ENCODE measurements around the gene MLLT10.

MLLT10 gene

GRCh38 chr10:21655236-21655635 lies 121.2 kb downstream of the MLLT10 start:
- DNase-seq = no peak

- DNase-seq = no peak
These were observed 121.7 kb downstream of the MLLT10 start for GRCh38 chr10:21655687-21656086.

- DNase-seq = no peak
These were observed 127.1 kb downstream of the MLLT10 start for GRCh38 chr10:21661087-21661486.

- DNase-seq = no peak
These were observed 127.9 kb downstream of the MLLT10 start for GRCh38 chr10:21661935-21662334.

GRCh38 chr10:21662635-21663034 lies 128.6 kb downstream of the MLLT10 start:
- DNase-seq = no peak

GRCh38 chr10:21668831-21669230 lies 134.8 kb downstream of the MLLT10 start:
- DNase-seq = no peak

- DNase-seq = no peak
These were observed 136.4 kb downstream of the MLLT10 start for GRCh38 chr10:21670391-21670790.

- no peak for DNase-seq
These were observed 139.6 kb downstream of the MLLT10 start for GRCh38 chr10:21673668-21674067.

GRCh38 chr10:21675157-21675796 lies 141.2 kb downstream of the MLLT10 start:
- peak; percentile 14 to 25 for DNase-seq

GRCh38 chr10:21677551-21677950 lies 143.5 kb downstream of the MLLT10 start:
- no peak for DNase-seq

- DNase-seq = no peak
These were observed 147.1 kb downstream of the MLLT10 start for GRCh38 chr10:21681156-21681555.

GRCh38 chr10:21687266-21688008 lies 153.4 kb downstream of the MLLT10 start:
- DNase-seq = no peak

GRCh38 chr10:21688009-21688332 lies 153.9 kb downstream of the MLLT10 start:
- no peak for DNase-seq

- no peak for DNase-seq
These were observed 154.8 kb downstream of the MLLT10 start for GRCh38 chr10:21688870-21689269.

- no peak for DNase-seq
These were observed 155.8 kb downstream of the MLLT10 start for GRCh38 chr10:21689881-21690280.

GRCh38 chr10:21692916-21693315 lies 158.9 kb downstream of the MLLT10 start:
- no peak for DNase-seq

GRCh38 chr10:21693418-21693817 lies 159.4 kb downstream of the MLLT10 start:
- DNase-seq = no peak

- DNase-seq = no peak
These were observed 160.6 kb downstream of the MLLT10 start for GRCh38 chr10:21694631-21695030.

GRCh38 chr10:21696302-21696701 lies 162.3 kb downstream of the MLLT10 start:
- no peak for DNase-seq

- DNase-seq = no peak
These were observed 165.5 kb downstream of the MLLT10 start for GRCh38 chr10:21699575-21699974.

GRCh38 chr10:21700474-21700873 lies 166.4 kb downstream of the MLLT10 start:
- no peak for DNase-seq

- no peak for DNase-seq
These were observed 168.6 kb downstream of the MLLT10 start for GRCh38 chr10:21702633-21703111.

- no peak for DNase-seq
These were observed 171.3 kb downstream of the MLLT10 start for GRCh38 chr10:21705142-21705827.

- DNase-seq = no peak
These were observed 171.8 kb downstream of the MLLT10 start for GRCh38 chr10:21705828-21706176.
